ENCODE results near the gene TRPM2. TPM values are rescaled to one million over a fixed set of nuclear protein-coding genes. Genes with fewer than 3 reads are reported as not detected.

TRPM2 gene
- total RNA-seq, 4 donors from 2014 or later = 0.29 to 3.1 (median 1.8) TPM

DNA sequence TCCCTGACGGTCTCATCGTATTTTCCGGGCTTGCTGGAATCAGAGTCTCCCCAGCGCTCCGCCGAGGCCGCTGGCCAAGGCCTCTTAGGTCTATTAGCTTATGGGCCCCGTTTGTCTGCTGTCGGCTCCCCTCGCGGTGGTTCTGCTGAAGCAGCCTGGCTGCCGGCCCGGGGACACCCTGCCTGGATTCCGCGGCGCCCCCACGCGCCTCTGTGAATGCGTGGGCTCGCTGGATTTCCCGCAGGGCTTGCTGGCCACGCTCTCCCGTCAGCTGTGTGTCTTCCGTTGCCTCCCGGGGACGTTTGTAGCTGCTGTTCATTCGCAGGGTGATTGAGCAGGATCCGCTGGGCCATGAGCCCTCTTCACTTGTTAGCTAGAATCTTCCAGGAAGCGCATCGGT, 110.3 kb downstream of the TRPM2 start:
- H3K27me3 ChIP-seq = no peaks in the 10 kb centered on the region
- no peaks in the 10 kb centered on the region for H3K9me3 ChIP-seq
- H3K36me3 ChIP-seq = no peaks in the 10 kb centered on the region
- intact Hi-C loops (cut with DNase I; ENCODE audit: low total_unique reads) = no loop called here
- H3K27ac ChIP-seq = no peak overlapping the region
- TF ChIP-seq POLR2A (IDR thresholded peaks at IDR 0.05) = no peak
- no peak for TF ChIP-seq CTCF (IDR thresholded peaks at IDR 0.05)
- H3K4me3 ChIP-seq = no peak overlapping the region
- no peaks in the 10 kb centered on the region for H3K4me1 ChIP-seq
- DNase-seq = peak in 1 of 2 donors; percentile 39

GRCh38 chr21:44464351-44464750, 110.9 kb downstream of the TRPM2 start:
- intact Hi-C loops (cut with DNase I; ENCODE audit: low total_unique reads) = no loop called here
- Histone ChIP-seq H3K27ac (no peak overlapping the region), H3K27me3 (no peaks in the 10 kb centered on the region), H3K9me3 (no peaks in the 10 kb centered on the region), H3K4me1 (no peaks in the 10 kb centered on the region), H3K36me3 (no peaks in the 10 kb centered on the region), H3K4me3 (no peak overlapping the region)
- DNase-seq = no peak
- TF ChIP-seq POLR2A (IDR thresholded peaks at IDR 0.05) (no peak), CTCF (IDR thresholded peaks at IDR 0.05) (no peak)

DNA sequence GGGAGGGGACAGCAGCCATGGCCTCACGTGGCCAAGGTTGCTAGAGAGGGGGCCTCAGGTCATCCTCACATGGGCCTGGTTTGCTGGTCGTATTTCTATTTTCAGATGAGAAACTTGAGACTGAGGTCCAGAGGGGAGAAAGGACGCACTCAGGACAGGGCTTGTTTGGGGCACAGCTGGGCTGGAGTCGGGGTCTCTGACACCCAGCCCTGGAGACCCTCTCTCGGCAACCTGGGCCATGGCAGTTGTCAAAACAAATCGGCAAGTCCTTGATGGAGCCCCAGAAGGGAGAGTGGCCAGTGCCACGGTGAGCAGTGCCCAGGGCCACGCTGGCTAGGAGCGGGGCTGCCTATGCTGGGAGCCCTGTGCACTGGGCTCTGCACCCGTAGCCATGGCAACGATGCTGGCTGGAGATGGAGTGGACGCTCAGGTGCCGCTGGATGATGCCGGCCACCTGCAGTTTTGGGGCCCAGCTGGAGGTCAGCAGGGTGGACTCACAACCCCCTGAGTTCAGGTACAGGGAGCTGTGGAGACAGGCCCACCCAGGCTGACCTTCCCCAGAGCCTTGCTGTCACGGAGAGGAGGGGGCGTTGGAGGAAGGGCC, 113.0 kb downstream of the TRPM2 start:
- TF ChIP-seq CTCF (IDR thresholded peaks at IDR 0.05) (no peak), POLR2A (IDR thresholded peaks at IDR 0.05) (no peak)
- Histone ChIP-seq H3K4me1 (no peaks in the 10 kb centered on the region), H3K27me3 (no peaks in the 10 kb centered on the region), H3K9me3 (no peaks in the 10 kb centered on the region), H3K27ac (no peak overlapping the region), H3K4me3 (no peak overlapping the region), H3K36me3 (no peaks in the 10 kb centered on the region)
- DNase-seq = no peak
- intact Hi-C loops (cut with DNase I; ENCODE audit: low total_unique reads) = no loop called here

GRCh38 chr21:44466996-44467858, 113.8 kb downstream of the TRPM2 start:
- Histone ChIP-seq H3K4me3 (no peak overlapping the region), H3K4me1 (no peaks in the 10 kb centered on the region), H3K9me3 (no peaks in the 10 kb centered on the region), H3K27ac (no peak overlapping the region), H3K36me3 (no peaks in the 10 kb centered on the region), H3K27me3 (no peaks in the 10 kb centered on the region)
- intact Hi-C loops (cut with DNase I; ENCODE audit: low total_unique reads) = no loop called here
- TF ChIP-seq CTCF (IDR thresholded peaks at IDR 0.05) (no peak), POLR2A (IDR thresholded peaks at IDR 0.05) (no peak)
- DNase-seq = no peak

DNA sequence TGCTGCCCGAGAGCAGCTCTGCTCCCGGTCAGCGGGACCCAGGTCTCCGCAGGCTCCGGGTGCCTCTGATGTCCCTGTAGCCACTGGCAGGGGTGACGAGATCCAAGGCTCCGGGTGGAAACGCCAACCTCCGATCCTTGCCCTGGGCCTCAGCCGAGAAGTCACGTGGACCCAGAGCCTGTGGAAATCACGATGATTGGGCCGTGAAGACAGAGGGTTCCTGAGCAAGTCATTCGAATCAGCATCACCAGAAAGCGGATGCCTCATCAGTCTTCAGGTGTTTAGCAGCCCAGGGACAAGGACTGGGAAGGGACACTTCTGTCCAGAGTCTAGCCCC, 114.4 kb downstream of the TRPM2 start:
- Histone ChIP-seq H3K36me3 (no peaks in the 10 kb centered on the region), H3K27ac (no peak overlapping the region), H3K4me1 (no peaks in the 10 kb centered on the region), H3K4me3 (no peak overlapping the region), H3K27me3 (no peaks in the 10 kb centered on the region), H3K9me3 (no peaks in the 10 kb centered on the region)
- no peak for DNase-seq
- intact Hi-C loops (cut with DNase I; ENCODE audit: low total_unique reads) = no loop called here
- no peak for TF ChIP-seq CTCF (IDR thresholded peaks at IDR 0.05)
- no peak for TF ChIP-seq POLR2A (IDR thresholded peaks at IDR 0.05)
